Measurements from ENCODE around the gene MEIOB.

The MEIOB gene

GRCh38 chr16:1831186-1832075, 40.5 kb downstream of the MEIOB start:
- no peak for DNase-seq (ENCODE audit: low read depth in 2 of 2)

- no peak for DNase-seq (ENCODE audit: low read depth in 2 of 2)
Measured at GRCh38 chr16:1830213-1830612, 41.8 kb downstream of the MEIOB start.

GRCh38 chr16:1828645-1829410, 43.1 kb downstream of the MEIOB start:
- DNase-seq (ENCODE audit: low read depth in 2 of 2), result no peak

- DNase-seq (ENCODE audit: low read depth in 2 of 2), result peak; percentile 83
Measured at GRCh38 chr16:1826691-1827573, 45.0 kb downstream of the MEIOB start, which contains the start of the genes FAHD1 and HAGH. FAHD1 (plus strand) TSS chr16:1827206; CDS start chr16:1827239, 33 bp downstream. HAGH (minus strand) TSS chr16:1826825; CDS start chr16:1826787, 38 bp downstream.

DNA sequence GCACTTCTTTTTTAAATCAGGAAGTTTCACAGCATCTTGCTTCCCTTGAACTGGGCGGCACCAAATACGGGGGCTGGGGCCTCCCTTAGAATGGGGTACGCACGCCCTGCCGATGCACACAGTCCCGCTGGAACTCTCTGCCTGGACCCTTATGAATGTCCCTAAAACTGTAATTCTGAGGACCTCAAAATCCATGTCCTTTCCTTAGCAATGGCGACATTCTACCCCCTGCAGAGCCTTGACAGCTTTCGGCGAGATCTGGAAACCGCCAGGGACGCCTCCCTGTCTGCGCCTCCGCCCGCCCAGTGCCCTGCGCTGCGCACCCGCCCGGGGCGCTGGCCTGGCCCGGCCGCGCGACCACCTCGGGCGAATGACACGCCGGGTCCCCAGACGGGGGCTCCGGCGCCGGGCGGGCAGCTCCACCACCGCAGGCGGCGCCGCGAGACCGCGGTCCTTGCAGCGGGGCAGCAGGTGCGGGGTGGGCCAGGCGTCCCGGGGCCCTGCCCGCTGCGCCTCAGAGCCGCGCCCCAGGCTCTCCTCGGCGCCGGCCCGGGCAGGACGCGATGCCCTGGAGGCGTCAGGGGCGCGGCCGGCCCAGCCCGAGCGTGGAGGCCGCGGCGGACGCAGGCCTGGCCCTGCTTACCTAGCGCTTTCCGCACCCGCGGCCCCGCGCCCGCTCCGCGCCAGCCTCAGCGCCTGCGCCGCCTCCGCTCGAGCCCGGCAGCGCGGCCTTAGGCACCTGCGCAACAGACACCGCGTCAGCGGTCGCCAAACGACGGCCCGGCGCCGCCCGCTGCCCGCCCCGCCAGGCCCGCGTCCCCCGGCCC, 45.9 kb downstream of the MEIOB start:
- DNase-seq (ENCODE audit: low read depth in 2 of 2), result peak; percentile 41 to 66

- DNase-seq (ENCODE audit: low read depth in 2 of 2), result no peak
Measured at GRCh38 chr16:1825381-1825863, 46.5 kb downstream of the MEIOB start.

DNA sequence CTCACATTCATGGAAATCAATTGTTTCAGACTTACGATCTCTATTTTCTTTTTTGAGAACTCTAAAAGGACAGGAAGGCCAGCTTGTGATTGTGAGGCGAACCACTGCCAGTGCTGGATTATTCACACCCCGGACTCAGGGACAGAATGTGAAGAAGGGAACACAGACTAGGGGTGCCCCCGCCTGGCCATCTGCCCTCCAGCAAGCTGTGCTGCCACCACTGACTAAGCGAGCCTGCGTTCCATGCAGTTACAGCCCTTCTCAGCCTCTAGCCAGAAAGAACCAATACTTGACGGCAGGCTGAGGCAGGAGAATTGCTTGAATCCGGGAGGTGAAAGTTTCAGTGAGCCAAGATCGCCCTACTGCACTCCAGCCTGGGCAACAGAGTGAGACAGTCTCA, 48.1 kb downstream of the MEIOB start:
- DNase-seq (ENCODE audit: low read depth in 2 of 2), result no peak

DNA sequence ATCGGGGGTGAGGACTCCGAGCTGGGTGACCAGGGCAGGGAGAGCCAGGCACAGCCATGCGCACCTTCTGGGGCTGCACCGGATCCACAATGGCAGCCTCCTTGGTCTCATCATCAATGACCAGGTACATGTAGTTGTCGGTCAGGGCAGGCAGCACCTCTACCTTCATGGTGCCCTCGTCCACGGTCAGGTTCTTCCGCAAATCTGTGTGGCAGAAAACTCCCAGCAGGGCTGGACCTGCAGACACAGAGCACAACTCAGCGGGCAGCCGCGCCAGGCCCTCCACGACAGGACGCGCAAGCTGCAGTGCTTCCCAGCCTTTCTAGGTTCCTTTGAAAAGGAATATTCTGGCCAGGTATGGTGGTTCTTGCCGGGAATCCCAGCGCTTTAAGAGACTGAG, 49.2 kb downstream of the MEIOB start:
- DNase-seq (ENCODE audit: low read depth in 2 of 2), result no peak

DNA sequence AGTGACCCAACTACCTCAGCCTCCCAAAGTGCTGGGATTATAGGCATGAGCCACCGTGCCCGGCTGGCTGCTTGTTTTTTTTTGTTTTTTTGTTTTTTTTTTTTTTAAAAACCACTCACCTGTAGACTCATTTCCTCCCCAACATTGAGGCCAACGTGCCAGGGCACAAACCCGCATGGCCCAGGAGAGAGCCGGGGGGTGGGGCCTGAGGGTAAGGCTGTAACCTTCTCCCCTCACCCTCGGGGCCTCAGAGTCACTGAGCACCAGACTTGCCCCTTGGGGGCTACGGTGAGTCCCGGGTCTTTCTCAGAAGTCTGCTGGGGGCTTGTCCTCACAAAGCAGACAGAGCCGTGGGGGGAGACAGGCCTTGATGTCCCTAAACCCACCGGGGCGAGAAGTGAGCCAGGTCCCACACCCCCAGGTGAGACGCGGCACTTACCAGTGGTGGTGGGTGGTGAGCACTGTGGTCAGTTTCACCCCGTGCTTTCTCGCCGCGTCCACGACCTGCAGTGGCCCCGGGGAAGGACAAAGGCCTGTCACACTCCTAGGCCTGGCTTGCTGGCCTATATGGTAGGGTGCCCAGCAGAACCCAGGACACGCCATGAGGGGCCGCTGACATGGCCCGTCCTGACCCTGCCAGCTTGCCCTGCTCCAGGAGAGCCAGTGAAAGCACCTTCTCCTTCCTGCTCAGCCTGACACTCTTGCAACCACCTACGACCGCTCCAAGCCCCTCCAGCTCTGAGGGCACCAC, 49.9 kb downstream of the MEIOB start:
- no peak for DNase-seq (ENCODE audit: low read depth in 2 of 2)

DNA sequence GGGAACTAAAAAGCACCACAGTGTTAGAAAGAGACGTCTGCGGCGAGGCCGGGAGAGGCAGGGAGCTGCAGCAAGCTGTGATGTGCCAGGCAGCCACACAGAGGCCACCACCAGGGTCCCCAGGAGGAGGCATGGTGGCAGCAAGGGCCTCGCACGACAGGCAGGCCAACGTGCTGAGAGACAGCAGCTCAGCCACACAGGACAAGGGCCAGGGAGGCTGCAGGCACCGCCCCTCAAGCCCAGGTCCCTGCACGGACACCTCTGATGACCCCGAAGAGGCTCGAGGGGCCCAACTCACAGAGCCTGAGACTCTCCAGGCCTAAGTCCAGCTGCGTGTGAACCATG, 51.0 kb downstream of the MEIOB start:
- no peak for DNase-seq (ENCODE audit: low read depth in 2 of 2)

- DNase-seq (ENCODE audit: low read depth in 2 of 2), result no peak
Measured at GRCh38 chr16:1820096-1820945, 51.6 kb downstream of the MEIOB start.

- no peak for DNase-seq (ENCODE audit: low read depth in 2 of 2)
Measured at GRCh38 chr16:1819611-1820010, 52.4 kb downstream of the MEIOB start.

- no peak for DNase-seq (ENCODE audit: low read depth in 2 of 2)
Measured at GRCh38 chr16:1818873-1819525, 53.0 kb downstream of the MEIOB start.

DNA sequence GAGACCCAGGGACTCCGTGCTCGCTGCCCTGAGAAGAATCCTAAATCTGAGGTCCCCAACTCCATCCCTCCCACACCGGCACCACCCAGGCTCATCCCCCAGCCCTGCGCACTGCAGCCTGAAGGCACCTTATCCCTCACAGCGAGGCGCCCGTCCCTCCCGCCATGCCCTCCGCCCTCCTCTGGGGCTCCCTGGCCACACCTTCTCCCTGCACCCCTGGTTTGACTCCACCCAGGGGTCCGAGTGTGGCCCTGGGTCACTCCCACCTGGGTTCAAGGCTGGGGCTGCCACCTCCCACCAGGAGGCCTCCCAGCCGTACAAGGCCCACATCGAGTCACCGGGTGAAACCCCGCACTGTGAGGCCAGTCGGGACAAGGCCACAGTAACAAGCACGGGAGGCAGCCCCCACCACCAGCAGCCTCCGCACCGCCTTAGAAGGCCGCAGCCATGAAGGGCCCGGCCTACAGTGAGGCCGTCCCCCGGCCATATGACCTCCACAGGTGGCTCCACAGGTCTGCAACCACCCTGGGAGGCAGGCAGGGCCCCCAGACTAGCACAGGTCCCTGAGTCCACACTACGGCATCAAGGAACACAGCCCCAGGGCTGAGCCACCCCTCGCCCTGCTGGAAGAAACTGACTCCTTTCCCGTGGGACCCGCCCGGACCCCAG, 53.6 kb downstream of the MEIOB start:
- no peak for DNase-seq (ENCODE audit: low read depth in 2 of 2)

DNA sequence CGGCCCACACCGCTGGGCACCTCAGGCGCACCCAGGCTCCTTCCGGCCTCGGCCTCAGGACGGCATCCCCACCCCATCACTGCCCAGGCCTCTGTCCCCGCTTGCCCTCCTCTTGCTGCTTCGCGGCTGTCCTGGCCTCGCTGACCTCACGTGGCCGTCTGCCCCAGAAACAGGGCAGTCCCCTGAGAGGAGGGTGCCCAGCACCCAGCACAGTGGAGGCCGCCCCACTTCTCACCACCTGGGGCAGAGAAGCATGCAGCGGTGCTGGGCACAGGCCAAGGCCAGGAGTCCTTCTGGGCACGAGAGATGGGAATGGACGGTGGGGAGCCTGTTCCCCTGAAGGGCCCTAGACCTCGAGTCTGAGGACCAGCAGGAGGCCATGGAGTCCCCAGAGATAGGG, 54.2 kb downstream of the MEIOB start:
- no peak for DNase-seq (ENCODE audit: low read depth in 2 of 2)

GRCh38 chr16:1817276-1817589, 54.7 kb downstream of the MEIOB start:
- DNase-seq (ENCODE audit: low read depth in 2 of 2), result no peak

GRCh38 chr16:1816396-1817275, 55.3 kb downstream of the MEIOB start:
- DNase-seq (ENCODE audit: low read depth in 2 of 2), result no peak
